Globus pallidus (tissue), 1 donor: ENCODE measurements around the gene NCF4.

Experiments
- DNase-seq: peaks from one replicate; pipeline ENCODE4 v3.0.0-alpha.2; 2015; ENCODE audit warnings: low spot score

The NCF4 gene

GRCh38 chr22:36922105-36922608 is 61.4 kb downstream of the NCF4 start:
- no peak for DNase-seq

- DNase-seq = no peak
Observed at GRCh38 chr22:36922711-36923110, 61.9 kb downstream of the NCF4 start.

- no peak for DNase-seq
Observed at GRCh38 chr22:36923131-36923788, 62.5 kb downstream of the NCF4 start.

GRCh38 chr22:36924151-36924698 is 63.4 kb downstream of the NCF4 start:
- DNase-seq = no peak

- DNase-seq = no peak
Observed at GRCh38 chr22:36925388-36926290, 64.8 kb downstream of the NCF4 start.

- no peak for DNase-seq
Observed at GRCh38 chr22:36926309-36926708, 65.5 kb downstream of the NCF4 start.

GRCh38 chr22:36926721-36927435 is 66.1 kb downstream of the NCF4 start:
- no peak for DNase-seq
